HAP-1 (cell line): ENCODE results near the gene HAUS6.
"Not testable (repeated sequence)": the region's sequence is repeated elsewhere in the genome, so short reads cannot be mapped to it uniquely, and the experiment has no call there.

ENCODE experiments used
- DNase-seq, 2 experiments: peaks; one replicate each; pipeline ENCODE4 v3.0.0-alpha.2; 2016 to 2020; ENCODE audit warnings: low spot score in 2 of 2
- H3K27me3 ChIP-seq: fragments of 250-450 bp; sonication (Bioruptor Pico); 2 replicates; pipeline ENCODE4 v1.5.1; 2020; ENCODE audit warnings: low read depth, mild to moderate bottlenecking, moderate library complexity
- H3K36me3 ChIP-seq: fragments of 250-450 bp; sonication (Bioruptor Pico); replicated peaks from 2 replicates; pipeline ENCODE4 v1.5.1; 2020; ENCODE audit warnings: mild to moderate bottlenecking
- H3K4me1 ChIP-seq: fragments of 250-450 bp; sonication (Bioruptor Pico); 2 replicates; pipeline ENCODE4 v1.5.1; 2020; ENCODE audit warnings: mild to moderate bottlenecking
- H3K4me3 ChIP-seq: fragments of 250-450 bp; sonication (Bioruptor Pico); 2 replicates; pipeline ENCODE4 v1.5.1; 2020; ENCODE audit warnings: mild to moderate bottlenecking, moderate library complexity
- H3K9me3 ChIP-seq: fragments of 250-450 bp; sonication (Bioruptor Pico); 2 replicates; pipeline ENCODE4 v1.5.1; 2020; ENCODE audit warnings: mild to moderate bottlenecking, moderate library complexity
- in situ Hi-C: fragments of 300-500 bp; cut with MboI; formaldehyde crosslinking; loops from 3 replicates; pipeline ENCODE4 v1.14.3; 2020; ENCODE audit warnings: low sequenced_read_pairs, inconsistent platforms, mixed read lengths

The HAUS6 gene

GRCh38 chr9:19130436-19130835 lies 27.7 kb upstream of the HAUS6 start:
- in situ Hi-C loops = no loop called here
- H3K9me3 ChIP-seq = no peaks in the 10 kb centered on the region
- H3K4me1 ChIP-seq = peaks cover 19% of the 10 kb centered on the region
- H3K36me3 ChIP-seq = peaks cover 2% of the 10 kb centered on the region; the same call in 1 of the 2 replicates
- no peak for DNase-seq
- H3K27me3 ChIP-seq = no peaks in the 10 kb centered on the region
- no peak overlapping the region for H3K4me3 ChIP-seq

- DNase-seq = no peak
- H3K36me3 ChIP-seq = peaks cover 21% of the 10 kb centered on the region
- H3K4me3 ChIP-seq = peak overlapping the region; percentile 73
- in situ Hi-C loops = no loop called here
- H3K9me3 ChIP-seq = no peaks in the 10 kb centered on the region
- H3K27me3 ChIP-seq = no peaks in the 10 kb centered on the region
- H3K4me1 ChIP-seq = peaks cover 19% of the 10 kb centered on the region
Observed at GRCh38 chr9:19127871-19128500, 25.3 kb upstream of the HAUS6 start.

- Histone ChIP-seq H3K9me3 (no peaks in the 10 kb centered on the region), H3K4me1 (peaks cover 12% of the 10 kb centered on the region), H3K4me3 (no peak overlapping the region), H3K27me3 (no peaks in the 10 kb centered on the region), H3K36me3 (peaks cover 41% of the 10 kb centered on the region)
- no peak for DNase-seq
- in situ Hi-C loops = no loop called here
Observed at GRCh38 chr9:19124430-19124793, 21.7 kb upstream of the HAUS6 start.

GRCh38 chr9:19122490-19123042 lies 19.9 kb upstream of the HAUS6 start:
- Histone ChIP-seq H3K9me3 (no peaks in the 10 kb centered on the region), H3K4me1 (peaks cover 5% of the 10 kb centered on the region), H3K27me3 (no peaks in the 10 kb centered on the region), H3K36me3 (peaks cover 56% of the 10 kb centered on the region), H3K4me3 (no peak overlapping the region)
- in situ Hi-C loops = no loop called here
- no peak for DNase-seq

GRCh38 chr9:19120877-19121276 lies 18.2 kb upstream of the HAUS6 start:
- Histone ChIP-seq H3K36me3 (peaks cover 69% of the 10 kb centered on the region), H3K27me3 (no peaks in the 10 kb centered on the region), H3K4me1 (no peaks in the 10 kb centered on the region; the same call in 1 of the 2 replicates), H3K9me3 (no peaks in the 10 kb centered on the region), H3K4me3 (no peak overlapping the region)
- no peak for DNase-seq
- in situ Hi-C loops = no loop called here

GRCh38 chr9:19119801-19120440 lies 17.2 kb upstream of the HAUS6 start:
- Histone ChIP-seq H3K4me3 (no peak overlapping the region), H3K4me1 (no peaks in the 10 kb centered on the region; the same call in 1 of the 2 replicates), H3K36me3 (peaks cover 67% of the 10 kb centered on the region), H3K27me3 (no peaks in the 10 kb centered on the region), H3K9me3 (no peaks in the 10 kb centered on the region)
- in situ Hi-C loops = no loop called here
- DNase-seq = no peak

- H3K9me3 ChIP-seq = no peaks in the 10 kb centered on the region
- no peak for DNase-seq
- in situ Hi-C loops = no loop called here
- no peak overlapping the region for H3K4me3 ChIP-seq
- H3K27me3 ChIP-seq = no peaks in the 10 kb centered on the region
- H3K4me1 ChIP-seq = no peaks in the 10 kb centered on the region
- H3K36me3 ChIP-seq = peaks cover 61% of the 10 kb centered on the region
Observed at GRCh38 chr9:19119246-19119645, 16.5 kb upstream of the HAUS6 start.

- in situ Hi-C loops = no loop called here
- H3K9me3 ChIP-seq = no peaks in the 10 kb centered on the region
- H3K4me3 ChIP-seq = no peak overlapping the region
- H3K36me3 ChIP-seq = peaks cover 50% of the 10 kb centered on the region
- no peaks in the 10 kb centered on the region for H3K27me3 ChIP-seq
- no peaks in the 10 kb centered on the region for H3K4me1 ChIP-seq
- DNase-seq = no peak
Observed at GRCh38 chr9:19117039-19117716, 14.5 kb upstream of the HAUS6 start.

- H3K9me3 ChIP-seq = no peaks in the 10 kb centered on the region
- no peaks in the 10 kb centered on the region for H3K27me3 ChIP-seq
- no peak for DNase-seq
- in situ Hi-C loops = no loop called here
- no peaks in the 10 kb centered on the region for H3K4me1 ChIP-seq
- H3K4me3 ChIP-seq = no peak overlapping the region
- peaks cover 50% of the 10 kb centered on the region for H3K36me3 ChIP-seq
Observed at GRCh38 chr9:19116107-19116790, 13.5 kb upstream of the HAUS6 start.

GRCh38 chr9:19114680-19115270 lies 12.1 kb upstream of the HAUS6 start:
- Histone ChIP-seq H3K4me1 (no peaks in the 10 kb centered on the region), H3K36me3 (peaks cover 38% of the 10 kb centered on the region), H3K27me3 (no peaks in the 10 kb centered on the region), H3K9me3 (no peaks in the 10 kb centered on the region), H3K4me3 (no peak overlapping the region)
- in situ Hi-C loops = no loop called here
- DNase-seq = no peak

- Histone ChIP-seq H3K9me3 (no peaks in the 10 kb centered on the region), H3K4me1 (no peaks in the 10 kb centered on the region), H3K27me3 (no peaks in the 10 kb centered on the region), H3K4me3 (no peak overlapping the region), H3K36me3 (peaks cover 31% of the 10 kb centered on the region)
- in situ Hi-C loops = no loop called here
- no peak for DNase-seq
Observed at GRCh38 chr9:19113964-19114679, 11.4 kb upstream of the HAUS6 start.

GRCh38 chr9:19113064-19113611 lies 10.4 kb upstream of the HAUS6 start:
- H3K4me3 ChIP-seq, H3K9me3 ChIP-seq, H3K4me1 ChIP-seq, H3K27me3 ChIP-seq, in situ Hi-C loops, DNase-seq: not testable (repeated sequence)
- H3K36me3 ChIP-seq = peaks cover 23% of the 10 kb centered on the region

- H3K4me3 ChIP-seq = no peak overlapping the region
- peak; percentile 21 to 37 for DNase-seq
- H3K27me3 ChIP-seq = no peaks in the 10 kb centered on the region
- no peaks in the 10 kb centered on the region for H3K36me3 ChIP-seq
- H3K4me1 ChIP-seq = peaks cover 28% of the 10 kb centered on the region
- in situ Hi-C loops = no loop called here
- H3K9me3 ChIP-seq = no peaks in the 10 kb centered on the region
Observed at GRCh38 chr9:19108038-19108437, 5.3 kb upstream of the HAUS6 start.
